DOHH2 (cell line): ENCODE data around the gene APOH.

Experiments
- H3F3A ChIP-seq: fragments of 200-600 bp; sonication (generic), shearing (Covaris generic); 2 replicates; pipeline ENCODE4 v1.6.0; 2016; ENCODE audit warnings: antibody characterized with exemption, mild to moderate bottlenecking; ENCODE audit not compliant: control insufficient read depth, insufficient read depth
- H3K27ac ChIP-seq: fragments of 200-600 bp; sonication (generic); 2 replicates; pipeline ENCODE4 v1.5.1; 2014; ENCODE audit warnings: low read depth, mild to moderate bottlenecking, low read length, moderate library complexity
- H3K27me3 ChIP-seq: fragments of 200-600 bp; sonication (generic); 2 replicates; pipeline ENCODE4 v1.6.1; 2014; ENCODE audit warnings: mild to moderate bottlenecking, low read length, mixed read lengths; ENCODE audit not compliant: control insufficient read depth
- H3K36me3 ChIP-seq: fragments of 200-600 bp; sonication (generic); 2 replicates; pipeline ENCODE4 v1.6.1; 2014; ENCODE audit warnings: mild to moderate bottlenecking, low read length, moderate library complexity, mixed read lengths; ENCODE audit not compliant: control insufficient read depth
- H3K4me1 ChIP-seq: fragments of 200-600 bp; sonication (generic); 2 replicates; pipeline ENCODE4 v1.6.1; 2014; ENCODE audit warnings: mild to moderate bottlenecking, low read length, mixed read lengths; ENCODE audit not compliant: control insufficient read depth
- H3K4me2 ChIP-seq: fragments of 200-600 bp; sonication (generic); 2 replicates; pipeline ENCODE4 v1.6.0; 2014; ENCODE audit warnings: mild to moderate bottlenecking, low read length, moderate library complexity
- H3K4me3 ChIP-seq: fragments of 200-600 bp; sonication (generic); 2 replicates; pipeline ENCODE4 v1.5.1; 2014; ENCODE audit warnings: mild to moderate bottlenecking, low read length, mixed read lengths
- H3K79me2 ChIP-seq: fragments of 200-600 bp; sonication (generic); 2 replicates; pipeline ENCODE4 v1.6.1; 2014; ENCODE audit warnings: mild to moderate bottlenecking, low read length, mixed read lengths; ENCODE audit not compliant: control insufficient read depth
- H3K9me2 ChIP-seq: fragments of 200-600 bp; sonication (generic); replicated peaks from 2 replicates; pipeline ENCODE4 v1.6.1; 2014; ENCODE audit warnings: mild to moderate bottlenecking, low read length, mixed read lengths; ENCODE audit not compliant: control insufficient read depth
- H3K9me3 ChIP-seq: fragments of 200-600 bp; sonication (generic); 2 replicates; pipeline ENCODE4 v1.6.1; 2014; ENCODE audit warnings: antibody characterized with exemption, low read length, mixed read lengths; ENCODE audit not compliant: control insufficient read depth, insufficient read depth
- H4K20me1 ChIP-seq: fragments of 200-600 bp; sonication (generic); 2 replicates; pipeline ENCODE4 v1.6.0; 2014; ENCODE audit warnings: low read depth, mild to moderate bottlenecking, antibody characterized with exemption, low read length, moderate library complexity; ENCODE audit not compliant: control insufficient read depth, insufficient read depth
- CTCF ChIP-seq: fragments of 200-600 bp; sonication (generic); IDR thresholded peaks from one replicate; pipeline ENCODE4 v1.5.1; 2014; ENCODE audit warnings: antibody characterized with exemption, mild to moderate bottlenecking, low read depth, low read length; ENCODE audit not compliant: poor library complexity, severe bottlenecking
- EZH2phosphoT487 ChIP-seq: fragments of 200-600 bp; sonication (generic); IDR thresholded peaks from 2 replicates; pipeline ENCODE4 v1.6.1; 2017; ENCODE audit warnings: borderline replicate concordance, mild to moderate bottlenecking, antibody characterized with exemption, low read length, moderate library complexity, mixed read lengths

APOH gene

DNA sequence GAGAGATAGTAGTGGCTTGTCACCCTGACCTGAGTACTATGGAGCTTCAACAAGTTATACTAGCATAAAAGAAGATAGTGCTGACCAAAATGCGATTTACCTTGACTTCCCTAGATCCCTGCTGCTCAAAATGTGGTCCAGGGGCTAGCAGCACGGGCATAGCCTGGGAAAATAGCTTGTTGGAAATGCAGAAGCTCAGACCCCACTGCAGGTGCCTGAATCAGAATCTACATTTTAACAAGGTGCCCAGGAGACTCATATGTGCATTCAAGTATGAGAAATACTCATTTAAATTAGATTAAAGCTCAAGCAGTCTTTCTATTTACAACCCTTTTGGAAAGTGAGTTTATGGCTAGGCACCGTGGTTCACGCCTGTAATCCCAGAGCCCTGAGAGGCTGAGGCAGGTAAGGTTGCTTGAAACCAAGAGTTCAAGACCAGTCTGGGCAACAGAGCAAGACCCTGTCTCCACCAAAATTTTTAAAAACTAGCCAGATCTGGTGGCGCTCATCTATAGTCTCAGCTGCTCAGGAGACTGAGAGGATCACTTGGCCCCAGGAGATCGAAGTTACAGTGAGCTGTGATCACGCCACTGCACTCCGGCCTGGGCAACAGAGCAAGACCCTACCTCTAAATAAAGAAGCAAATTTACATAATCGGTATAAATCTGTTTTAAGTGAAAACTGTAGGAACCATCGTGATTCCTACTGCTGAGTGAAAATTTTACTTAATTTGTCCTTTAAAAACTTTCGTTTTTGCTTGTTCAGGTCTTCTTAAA is 7.3 kb downstream of the APOH start:
- Histone ChIP-seq H3K4me3 (peak overlapping the region; percentile 32), H3K27ac (peak overlapping the region; percentile 3; the same call in 1 of the 2 replicates)
- TF ChIP-seq CTCF (no peak), EZH2phosphoT487 (no peak)

DNA sequence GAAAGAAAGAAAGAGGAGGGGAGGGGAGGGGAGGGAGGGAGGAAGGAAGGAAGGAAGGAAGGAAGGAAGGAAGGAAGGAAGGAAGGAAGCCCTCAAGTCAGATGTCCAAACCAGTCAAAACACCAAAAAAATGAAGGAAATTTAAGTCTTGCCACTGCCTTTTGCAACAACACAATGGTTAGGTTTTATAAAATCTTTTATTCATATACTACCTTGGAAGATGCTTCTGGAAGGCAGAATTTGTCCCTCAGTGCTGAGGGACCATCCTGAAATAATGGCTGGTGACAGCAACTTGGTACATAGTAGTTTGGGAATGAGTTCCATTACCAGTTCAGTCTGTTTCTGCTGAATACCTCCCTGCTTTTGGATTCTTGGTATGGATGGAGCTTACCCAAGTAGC is 7.9 kb downstream of the APOH start:
- Histone ChIP-seq H3F3A (no peaks in the 10 kb centered on the region), H3K4me1 (peaks cover 19% of the 10 kb centered on the region), H3K4me2 (peak overlapping the region; percentile 45), H3K9me2 (no peaks in the 10 kb centered on the region), H3K9me3 (no peaks in the 10 kb centered on the region), H3K4me3 (peak overlapping the region; percentile 32), H3K27me3 (peaks cover 3% of the 10 kb centered on the region; the same call in 1 of the 2 replicates), H4K20me1 (no peaks in the 10 kb centered on the region), H3K79me2 (no peaks in the 10 kb centered on the region), H3K36me3 (no peaks in the 10 kb centered on the region), H3K27ac (peak overlapping the region; percentile 3; the same call in 1 of the 2 replicates)
- TF ChIP-seq CTCF (no peak), EZH2phosphoT487 (no peak)

More for the DNA sequence above, 7.3 kb downstream of the APOH start:
- Histone ChIP-seq H3F3A (no peaks in the 10 kb centered on the region), H3K9me3 (no peaks in the 10 kb centered on the region), H3K27me3 (peaks cover 3% of the 10 kb centered on the region; the same call in 1 of the 2 replicates), H3K4me1 (peaks cover 19% of the 10 kb centered on the region), H3K4me2 (peak overlapping the region; percentile 45), H3K79me2 (no peaks in the 10 kb centered on the region), H4K20me1 (no peaks in the 10 kb centered on the region), H3K9me2 (no peaks in the 10 kb centered on the region), H3K36me3 (no peaks in the 10 kb centered on the region)

GRCh38 chr17:66220079-66220835 is 9.0 kb downstream of the APOH start:
- Histone ChIP-seq H3K4me1 (peaks cover 19% of the 10 kb centered on the region), H3F3A (no peaks in the 10 kb centered on the region), H3K27ac (no peak overlapping the region), H3K9me3 (no peaks in the 10 kb centered on the region), H3K36me3 (no peaks in the 10 kb centered on the region), H3K4me3 (no peak overlapping the region), H3K4me2 (no peak overlapping the region), H3K27me3 (peaks cover 3% of the 10 kb centered on the region; the same call in 1 of the 2 replicates), H3K9me2 (no peaks in the 10 kb centered on the region), H3K79me2 (no peaks in the 10 kb centered on the region), H4K20me1 (no peaks in the 10 kb centered on the region)
- TF ChIP-seq CTCF (no peak), EZH2phosphoT487 (no peak)
